Panc1 (cell line): ENCODE data around the gene DMAC2. TPM values are rescaled to one million over a fixed set of nuclear protein-coding genes. Genes with fewer than 3 reads are reported as not detected.
"Not testable (repeated sequence)": the region's sequence is repeated elsewhere in the genome, so short reads cannot be mapped to it uniquely, and the experiment has no call there.

Source experiments
- ATAC-seq: fragments of 200-7000 bp; cut with Tn5 transposase; 2 replicates; pipeline ENCODE4 v1.9.1; 2020; ENCODE audit warnings: mild to moderate bottlenecking, moderate library complexity
- BruUV-seq: library from RNA; stranded (reverse); fragments of 400-500 nt; replicated peaks from 2 replicates; lab custom pipeline; 2021; lab: Mats Ljungman, UMichigan
- CTCF ChIA-PET: fragments of 300-600 bp; sonication (Branson Sonifier 250); formaldehyde crosslinking; loops from one replicate; lab custom pipeline; 2022; ENCODE audit warnings: antibody characterized with exemption; lab: Charles Lee
- POLR2A ChIA-PET: fragments of 300-600 bp; sonication (Branson Sonifier 250); formaldehyde crosslinking; loops from one replicate; lab custom pipeline; 2022; ENCODE audit warnings: antibody characterized with exemption; lab: Charles Lee
- DNase-seq: peaks from one replicate; pipeline ENCODE4 v3.0.0-alpha.2; 2010; ENCODE audit warnings: low read depth, low spot score
- H3K27ac ChIP-seq: 2 replicates; pipeline ENCODE4 v1.5.1; 2011; ENCODE audit warnings: mild to moderate bottlenecking, low read length, inconsistent platforms
- H3K27me3 ChIP-seq: fragments of 200-500 bp; sonication (Bioruptor generic); 2 replicates; pipeline ENCODE4 v1.6.0; 2014; ENCODE audit warnings: low read length, inconsistent platforms; ENCODE audit not compliant: control insufficient read depth, insufficient read depth
- H3K36me3 ChIP-seq: fragments of 200-500 bp; sonication (Bioruptor generic); 2 replicates; pipeline ENCODE4 v1.5.1; 2014; ENCODE audit warnings: inconsistent platforms, mild to moderate bottlenecking, low read length, moderate library complexity; ENCODE audit not compliant: control insufficient read depth, insufficient read depth
- H3K4me1 ChIP-seq: 2 replicates; pipeline ENCODE4 v1.5.1; 2011; ENCODE audit warnings: inconsistent platforms, mild to moderate bottlenecking, low read length, moderate library complexity; ENCODE audit not compliant: control insufficient read depth, insufficient read depth
- H3K4me3 ChIP-seq, 2 experiments: 2 replicates each; pipeline ENCODE4 v1.5.1; 2011 to 2012; ENCODE audit warnings: low read depth in 2 of 2, low read length in 2 of 2, mild to moderate bottlenecking in 2 of 2, inconsistent platforms in 1 of 2, moderate library complexity in 1 of 2
- H3K9me3 ChIP-seq: fragments of 200-500 bp; sonication (Bioruptor generic); 2 replicates; pipeline ENCODE4 v1.5.1; 2014; ENCODE audit warnings: low read depth, mild to moderate bottlenecking, inconsistent platforms, low read length, moderate library complexity; ENCODE audit not compliant: control insufficient read depth, insufficient read depth
- POLR2AphosphoS5 ChIP-seq: IDR thresholded peaks from 2 replicates; pipeline ENCODE4 v1.6.1; 2012; ENCODE audit warnings: mild to moderate bottlenecking, low read depth, low read length, moderate library complexity
- SIN3A ChIP-seq: IDR thresholded peaks from 2 replicates; pipeline ENCODE4 v1.6.1; 2012; ENCODE audit warnings: low read depth, mild to moderate bottlenecking, low read length, moderate library complexity, borderline replicate concordance; ENCODE audit not compliant: insufficient read depth
- TCF7L2 ChIP-seq: IDR thresholded peaks from 2 replicates; pipeline ENCODE4 v1.6.1; 2011; ENCODE audit warnings: mild to moderate bottlenecking, low read depth, low read length, inconsistent platforms
- in situ Hi-C: cut with HindIII; loops from 2 replicates; pipeline ENCODE4 v1.10.0; 2016; ENCODE audit warnings: low sequenced_read_pairs, low pct_unique_long_range_greater_than_20kb
- intact Hi-C: fragments of 100-400 bp; cut with micrococcal nuclease; formaldehyde crosslinking; loops from one replicate; pipeline ENCODE4 v1.10.0; 2022; ENCODE audit not compliant: unreplicated experiment
- total RNA-seq: library from RNA; stranded (reverse); gene quantifications from one replicate; pipeline ENCODE4 v1.2.1, GENCODE V29; 2021; ENCODE audit not compliant: unreplicated experiment
- TF ChIP-seq, protein P1 (sequence below), 2 experiments: IDR thresholded peaks; 2 replicates each; pipeline ENCODE4 v1.6.1; 2011 to 2012; ENCODE audit warnings: low read depth in 2 of 2, control low read depth in 1 of 2, low read length in 1 of 2, mild to moderate bottlenecking in 1 of 2, moderate library complexity in 1 of 2; ENCODE audit not compliant: insufficient read depth in 1 of 2
- TF ChIP-seq, protein P2 (sequence below): fragments of 450-650 bp; IDR thresholded peaks from 2 replicates; pipeline ENCODE4 v1.5.1; 2017; ENCODE audit warnings: mild to moderate bottlenecking

DMAC2 gene
- total RNA-seq, 1 experiment from 2014 or later: 37.5 TPM

DNA sequence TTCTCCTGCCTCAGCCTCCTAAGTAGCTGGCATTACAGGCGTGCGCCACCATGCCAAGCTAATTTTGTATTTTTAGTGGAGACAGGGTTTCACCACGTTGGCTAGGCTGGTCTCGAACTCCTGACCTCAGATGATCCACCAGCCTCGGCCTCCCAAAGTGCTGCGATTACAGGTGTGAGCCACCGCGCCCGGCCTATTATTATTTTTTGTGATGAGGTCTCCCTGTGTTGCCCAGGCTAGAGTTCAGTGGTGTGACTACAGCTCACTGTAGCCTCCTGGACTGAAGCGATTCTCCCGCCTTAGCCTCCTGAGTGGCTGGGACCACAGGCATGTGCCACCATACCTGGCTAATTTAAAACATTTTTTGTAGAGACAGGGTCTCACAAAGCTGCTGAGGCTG is 4.3 kb downstream of the DMAC2 start:
- intact Hi-C loops, BruUV-seq, H3K4me3 ChIP-seq, H3K4me1 ChIP-seq, DNase-seq, H3K36me3 ChIP-seq, in situ Hi-C loops, H3K27me3 ChIP-seq, H3K27ac ChIP-seq, H3K9me3 ChIP-seq, ATAC-seq: not testable (repeated sequence)
- CTCF ChIA-PET: interaction anchor here (0.6 to 0.7 kb wide), 2 partner anchors 78 to 95 kb away, joined by 5 to 8 read pairs; no protein-coding TSS in a partner anchor
- POLR2A ChIA-PET: interaction anchor here (0.6 kb wide), 1 partner anchor 171 kb away, joined by 3 read pairs; the partner anchor contains the start of gene HNRNPUL1

DNA sequence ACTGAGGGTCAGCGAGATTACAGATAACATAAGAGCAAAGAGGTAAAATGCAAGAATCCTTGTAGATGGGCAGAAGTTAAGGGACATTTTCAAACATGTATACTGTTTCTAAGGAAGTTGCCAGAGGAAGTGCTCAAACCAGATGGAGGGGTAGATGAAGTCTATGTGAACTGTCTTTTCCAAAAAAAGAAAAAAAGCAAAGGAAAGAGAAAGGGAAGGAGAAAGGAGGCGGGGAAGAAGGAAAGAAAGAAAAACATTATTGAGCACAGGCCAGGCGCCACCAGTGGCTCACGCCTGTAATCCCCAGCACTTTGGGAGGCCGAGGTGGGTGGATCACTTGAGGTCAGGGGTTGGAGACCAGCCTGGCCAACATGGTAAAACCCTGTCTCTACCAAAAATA is 5.3 kb downstream of the DMAC2 start:
- POLR2A ChIA-PET: no interaction called here
- Histone ChIP-seq H3K36me3 (no peaks in the 10 kb centered on the region; the same call in 1 of the 2 replicates), H3K4me1 (peaks cover 5% of the 10 kb centered on the region; the same call in 1 of the 2 replicates), H3K27ac (no peak overlapping the region), H3K4me3 (no peak overlapping the region), H3K27me3 (no peaks in the 10 kb centered on the region), H3K9me3 (no peaks in the 10 kb centered on the region)
- in situ Hi-C loops: no loop called here
- no peak for DNase-seq
- no TSS peak for BruUV-seq
- intact Hi-C loops: no loop called here
- TF ChIP-seq, protein P1, sequence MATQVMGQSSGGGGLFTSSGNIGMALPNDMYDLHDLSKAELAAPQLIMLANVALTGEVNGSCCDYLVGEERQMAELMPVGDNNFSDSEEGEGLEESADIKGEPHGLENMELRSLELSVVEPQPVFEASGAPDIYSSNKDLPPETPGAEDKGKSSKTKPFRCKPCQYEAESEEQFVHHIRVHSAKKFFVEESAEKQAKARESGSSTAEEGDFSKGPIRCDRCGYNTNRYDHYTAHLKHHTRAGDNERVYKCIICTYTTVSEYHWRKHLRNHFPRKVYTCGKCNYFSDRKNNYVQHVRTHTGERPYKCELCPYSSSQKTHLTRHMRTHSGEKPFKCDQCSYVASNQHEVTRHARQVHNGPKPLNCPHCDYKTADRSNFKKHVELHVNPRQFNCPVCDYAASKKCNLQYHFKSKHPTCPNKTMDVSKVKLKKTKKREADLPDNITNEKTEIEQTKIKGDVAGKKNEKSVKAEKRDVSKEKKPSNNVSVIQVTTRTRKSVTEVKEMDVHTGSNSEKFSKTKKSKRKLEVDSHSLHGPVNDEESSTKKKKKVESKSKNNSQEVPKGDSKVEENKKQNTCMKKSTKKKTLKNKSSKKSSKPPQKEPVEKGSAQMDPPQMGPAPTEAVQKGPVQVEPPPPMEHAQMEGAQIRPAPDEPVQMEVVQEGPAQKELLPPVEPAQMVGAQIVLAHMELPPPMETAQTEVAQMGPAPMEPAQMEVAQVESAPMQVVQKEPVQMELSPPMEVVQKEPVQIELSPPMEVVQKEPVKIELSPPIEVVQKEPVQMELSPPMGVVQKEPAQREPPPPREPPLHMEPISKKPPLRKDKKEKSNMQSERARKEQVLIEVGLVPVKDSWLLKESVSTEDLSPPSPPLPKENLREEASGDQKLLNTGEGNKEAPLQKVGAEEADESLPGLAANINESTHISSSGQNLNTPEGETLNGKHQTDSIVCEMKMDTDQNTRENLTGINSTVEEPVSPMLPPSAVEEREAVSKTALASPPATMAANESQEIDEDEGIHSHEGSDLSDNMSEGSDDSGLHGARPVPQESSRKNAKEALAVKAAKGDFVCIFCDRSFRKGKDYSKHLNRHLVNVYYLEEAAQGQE (IDR thresholded peaks at IDR 0.05; ENCODE audit: insufficient read depth in 1 of 2, low read depth in 2 of 2, low read length in 1 of 2): no peak
- TF ChIP-seq SIN3A: no peak
- TF ChIP-seq, protein P2, sequence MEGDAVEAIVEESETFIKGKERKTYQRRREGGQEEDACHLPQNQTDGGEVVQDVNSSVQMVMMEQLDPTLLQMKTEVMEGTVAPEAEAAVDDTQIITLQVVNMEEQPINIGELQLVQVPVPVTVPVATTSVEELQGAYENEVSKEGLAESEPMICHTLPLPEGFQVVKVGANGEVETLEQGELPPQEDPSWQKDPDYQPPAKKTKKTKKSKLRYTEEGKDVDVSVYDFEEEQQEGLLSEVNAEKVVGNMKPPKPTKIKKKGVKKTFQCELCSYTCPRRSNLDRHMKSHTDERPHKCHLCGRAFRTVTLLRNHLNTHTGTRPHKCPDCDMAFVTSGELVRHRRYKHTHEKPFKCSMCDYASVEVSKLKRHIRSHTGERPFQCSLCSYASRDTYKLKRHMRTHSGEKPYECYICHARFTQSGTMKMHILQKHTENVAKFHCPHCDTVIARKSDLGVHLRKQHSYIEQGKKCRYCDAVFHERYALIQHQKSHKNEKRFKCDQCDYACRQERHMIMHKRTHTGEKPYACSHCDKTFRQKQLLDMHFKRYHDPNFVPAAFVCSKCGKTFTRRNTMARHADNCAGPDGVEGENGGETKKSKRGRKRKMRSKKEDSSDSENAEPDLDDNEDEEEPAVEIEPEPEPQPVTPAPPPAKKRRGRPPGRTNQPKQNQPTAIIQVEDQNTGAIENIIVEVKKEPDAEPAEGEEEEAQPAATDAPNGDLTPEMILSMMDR: no peak
- TF ChIP-seq POLR2AphosphoS5: no peak
- no peak for TF ChIP-seq TCF7L2
- CTCF ChIA-PET: no interaction called here
- ATAC-seq: no peak

DNA sequence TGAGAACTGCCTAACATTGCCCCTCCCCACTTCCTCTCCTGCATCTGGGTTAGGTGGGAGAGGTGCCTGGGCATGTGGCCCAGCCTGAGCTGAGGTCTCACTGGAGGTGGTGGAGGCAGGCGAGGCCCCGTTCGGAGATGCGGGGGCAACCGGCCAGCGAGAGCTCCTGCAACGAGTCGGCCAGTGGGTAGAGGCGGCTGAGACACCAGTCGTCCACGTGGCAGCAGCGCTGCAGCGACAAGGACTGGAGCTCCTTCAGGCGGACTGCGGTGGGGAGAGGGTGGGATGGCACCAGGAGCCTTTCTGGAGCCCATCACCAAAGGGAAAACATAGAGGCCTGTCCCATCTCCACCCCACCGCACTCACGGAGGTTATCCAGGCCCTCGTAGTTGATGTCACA is 6.5 kb downstream of the DMAC2 start:
- intact Hi-C loops: no loop called here
- ATAC-seq (no peak), DNase-seq (no peak)
- BruUV-seq: no TSS peak
- H3K4me1 ChIP-seq: no peaks in the 10 kb centered on the region
- ChIA-PET POLR2A (no interaction called here), CTCF (no interaction called here)
- no peaks in the 10 kb centered on the region for H3K36me3 ChIP-seq
- H3K9me3 ChIP-seq: no peaks in the 10 kb centered on the region
- H3K4me3 ChIP-seq: no peak overlapping the region
- no peak overlapping the region for H3K27ac ChIP-seq
- no peaks in the 10 kb centered on the region for H3K27me3 ChIP-seq
- in situ Hi-C loops: no loop called here
- no peak for TF ChIP-seq TCF7L2
